ENCODE measurements around the gene ADM2. TPM values are rescaled to one million over a fixed set of nuclear protein-coding genes. Genes with fewer than 3 reads are reported as not detected.

Gene ADM2
- total and polyA plus RNA-seq, 2 experiments from 2014 or later, result 4.1 to 5.1 TPM

DNA sequence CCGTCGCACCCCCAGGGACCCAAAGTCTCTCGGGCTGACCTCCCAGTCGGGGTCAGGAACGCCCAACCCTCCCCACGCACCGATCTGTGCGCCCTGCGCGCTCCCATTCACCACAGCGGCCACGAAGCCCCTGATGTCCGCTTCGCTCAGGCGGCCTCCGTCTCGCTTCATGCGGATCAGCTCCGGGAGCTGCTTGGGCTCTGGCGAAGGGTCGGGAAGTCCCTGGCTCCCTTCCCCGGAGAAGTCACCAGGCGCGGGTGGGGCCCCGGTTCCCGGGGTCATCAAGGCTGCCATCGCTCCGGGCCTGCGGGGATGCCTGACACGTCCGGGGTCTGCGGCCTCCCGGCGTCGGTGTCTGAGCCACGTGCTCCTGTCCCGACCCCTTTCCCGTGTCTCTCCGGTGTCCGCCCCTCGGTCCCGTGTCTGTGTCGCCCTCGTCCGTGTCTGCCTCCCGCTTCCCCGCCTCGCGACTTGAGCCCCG is 48.1 kb downstream of the ADM2 start:
- H3K4me3 ChIP-seq, result peak overlapping the region; percentile 49
- H3K9me2 ChIP-seq (replicated peaks; ENCODE audit: insufficient read depth), result no peaks in the 10 kb centered on the region
- DNase-seq (ENCODE audit: low spot score), result peak; percentile 35
- 43% methylated on average over 47 of the region's 50 CpGs for WGBS (ENCODE audit: low lambda C conversion rate, missing lambda C conversion rate)
- H3K9me3 ChIP-seq (ENCODE audit: low read depth), result no peaks in the 10 kb centered on the region
- peaks cover 11% of the 10 kb centered on the region for H3K27me3 ChIP-seq
- H3K36me3 ChIP-seq (replicated peaks; ENCODE audit: insufficient read depth, low read depth), result no peaks in the 10 kb centered on the region
- peaks cover 44% of the 10 kb centered on the region for H3K4me1 ChIP-seq (ENCODE audit: insufficient read depth)
- peak overlapping the region; percentile 6 for H2AFZ ChIP-seq
- peaks cover 2% of the 10 kb centered on the region for H3K79me2 ChIP-seq
- TF ChIP-seq, protein P1, sequence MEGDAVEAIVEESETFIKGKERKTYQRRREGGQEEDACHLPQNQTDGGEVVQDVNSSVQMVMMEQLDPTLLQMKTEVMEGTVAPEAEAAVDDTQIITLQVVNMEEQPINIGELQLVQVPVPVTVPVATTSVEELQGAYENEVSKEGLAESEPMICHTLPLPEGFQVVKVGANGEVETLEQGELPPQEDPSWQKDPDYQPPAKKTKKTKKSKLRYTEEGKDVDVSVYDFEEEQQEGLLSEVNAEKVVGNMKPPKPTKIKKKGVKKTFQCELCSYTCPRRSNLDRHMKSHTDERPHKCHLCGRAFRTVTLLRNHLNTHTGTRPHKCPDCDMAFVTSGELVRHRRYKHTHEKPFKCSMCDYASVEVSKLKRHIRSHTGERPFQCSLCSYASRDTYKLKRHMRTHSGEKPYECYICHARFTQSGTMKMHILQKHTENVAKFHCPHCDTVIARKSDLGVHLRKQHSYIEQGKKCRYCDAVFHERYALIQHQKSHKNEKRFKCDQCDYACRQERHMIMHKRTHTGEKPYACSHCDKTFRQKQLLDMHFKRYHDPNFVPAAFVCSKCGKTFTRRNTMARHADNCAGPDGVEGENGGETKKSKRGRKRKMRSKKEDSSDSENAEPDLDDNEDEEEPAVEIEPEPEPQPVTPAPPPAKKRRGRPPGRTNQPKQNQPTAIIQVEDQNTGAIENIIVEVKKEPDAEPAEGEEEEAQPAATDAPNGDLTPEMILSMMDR (IDR thresholded peaks at IDR 0.05; ENCODE audit: poor library complexity), result no peak
- no peak for TF ChIP-seq EZH2phosphoT487 (IDR thresholded peaks at IDR 0.05; ENCODE audit: low read depth, severe bottlenecking, unreplicated experiment)
- H3K4me2 ChIP-seq, result peak overlapping the region; percentile 99
- H3K27ac ChIP-seq, result peak overlapping the region; percentile 96
- H4K20me1 ChIP-seq (ENCODE audit: insufficient read depth, poor library complexity, severe bottlenecking), result no peaks in the 10 kb centered on the region

DNA sequence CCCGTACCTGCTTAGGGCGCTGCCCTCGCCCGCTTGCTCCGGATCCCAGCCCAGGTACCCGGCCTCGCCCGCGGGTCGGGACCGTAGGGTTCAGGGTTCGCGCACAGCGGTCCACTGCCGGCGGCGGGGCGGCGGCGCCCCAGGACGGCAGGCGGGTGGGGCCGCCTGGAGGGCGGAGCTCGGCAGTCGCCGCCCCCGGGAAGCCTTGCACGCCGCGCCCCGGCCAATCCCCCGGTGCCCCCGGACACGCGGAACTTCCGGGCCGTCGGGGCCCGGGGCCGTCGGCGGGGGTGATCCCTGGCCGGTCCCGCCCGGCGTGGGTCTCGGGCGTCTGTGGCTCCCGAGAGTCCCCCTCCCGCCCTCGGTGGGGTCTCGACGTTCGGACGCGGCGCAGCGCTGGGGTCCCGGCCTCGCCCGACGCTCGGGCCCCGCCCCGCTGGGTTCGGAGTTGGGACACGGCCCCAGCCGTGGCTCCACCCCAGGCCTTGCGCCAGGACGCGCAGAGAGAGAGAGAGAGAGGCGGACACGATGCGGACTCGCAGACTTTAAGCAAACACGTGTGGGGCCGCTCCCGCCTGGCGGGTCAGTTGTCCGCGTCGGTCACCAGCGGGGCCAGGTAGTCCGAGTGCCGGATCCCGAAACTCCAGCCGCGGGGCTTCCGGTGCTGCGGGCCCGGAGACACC is 48.7 kb downstream of the ADM2 start, which contains the start of gene TYMP:
Gene TYMP, minus strand, starts transcription at position 116 of the 683 bp plus-strand sequence. CDS start 303 bp downstream, outside the sequence.
- Histone ChIP-seq H3K4me2 (peak within 1 kb of the TSS; percentile 99), H3K27me3 (peaks cover 11% of the 10 kb centered on the region), H2AFZ (peak within 1 kb of the TSS; percentile 23), H3K36me3 (replicated peaks; ENCODE audit: insufficient read depth, low read depth) (no peaks in the 10 kb centered on the region), H3K4me1 (ENCODE audit: insufficient read depth) (peaks cover 42% of the 10 kb centered on the region), H3K9me3 (ENCODE audit: low read depth) (no peaks in the 10 kb centered on the region), H3K9me2 (replicated peaks; ENCODE audit: insufficient read depth) (no peaks in the 10 kb centered on the region), H3K27ac (peak within 1 kb of the TSS; percentile 96), H3K79me2 (no peaks in the 10 kb centered on the region), H4K20me1 (ENCODE audit: insufficient read depth, poor library complexity, severe bottlenecking) (no peaks in the 10 kb centered on the region), H3K4me3 (peak within 1 kb of the TSS; percentile 49)
- peak; percentile 84 for DNase-seq (ENCODE audit: low spot score)
- no peak for TF ChIP-seq EZH2phosphoT487 (IDR thresholded peaks at IDR 0.05; ENCODE audit: low read depth, severe bottlenecking, unreplicated experiment)
- peak; percentile 12 for TF ChIP-seq EZH2 (IDR thresholded peaks at IDR 0.05; ENCODE audit: borderline replicate concordance)
- 7% methylated on average over 43 of the region's 92 CpGs for WGBS (ENCODE audit: low lambda C conversion rate, missing lambda C conversion rate)

DNA sequence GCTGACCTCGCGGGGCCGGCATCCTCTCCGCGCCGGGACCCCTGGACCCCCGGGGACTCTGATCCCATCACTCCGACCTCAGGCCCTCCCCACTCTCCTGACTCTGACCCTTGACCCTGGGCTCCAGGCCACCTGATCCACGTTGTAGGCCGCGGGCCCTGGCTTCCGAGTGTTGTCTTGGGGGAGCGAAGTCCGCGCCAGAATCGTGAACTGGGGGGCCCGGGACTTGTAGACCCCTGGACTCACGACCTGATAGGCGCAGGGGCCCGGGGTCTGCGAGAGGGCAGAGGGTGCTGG is 49.2 kb downstream of the ADM2 start:
- WGBS (ENCODE audit: low lambda C conversion rate, missing lambda C conversion rate), result 9% methylated on average over 4 of the region's 21 CpGs
- no peak for DNase-seq (ENCODE audit: low spot score)

More for the DNA sequence above, 49.2 kb downstream of the ADM2 start:
- H3K4me3 ChIP-seq, result peak overlapping the region; percentile 49
- no peaks in the 10 kb centered on the region for H3K9me2 ChIP-seq (replicated peaks; ENCODE audit: insufficient read depth)
- H2AFZ ChIP-seq, result peak overlapping the region; percentile 23
- no peaks in the 10 kb centered on the region for H3K9me3 ChIP-seq (ENCODE audit: low read depth)
- TF ChIP-seq, protein P1 (IDR thresholded peaks at IDR 0.05; ENCODE audit: poor library complexity), result no peak
- peak; percentile 41 for TF ChIP-seq EZH2 (IDR thresholded peaks at IDR 0.05; ENCODE audit: borderline replicate concordance)
- no peaks in the 10 kb centered on the region for H3K36me3 ChIP-seq (replicated peaks; ENCODE audit: insufficient read depth, low read depth)
- peaks cover 42% of the 10 kb centered on the region for H3K4me1 ChIP-seq (ENCODE audit: insufficient read depth)
- no peaks in the 10 kb centered on the region for H3K79me2 ChIP-seq
- H3K4me2 ChIP-seq, result peak overlapping the region; percentile 99
- peak overlapping the region; percentile 96 for H3K27ac ChIP-seq
- peaks cover 11% of the 10 kb centered on the region for H3K27me3 ChIP-seq
- H4K20me1 ChIP-seq (ENCODE audit: insufficient read depth, poor library complexity, severe bottlenecking), result no peaks in the 10 kb centered on the region

Measured in hepatocyte (in vitro differentiated cells).